HL-60 (cell line): ENCODE data around the gene PDXP.

Source experiments
- POLR2AphosphoS5 ChIP-seq: IDR thresholded peaks from 2 replicates; pipeline ENCODE4 v1.6.1; 2012; ENCODE audit warnings: low read depth
- TF ChIP-seq, protein P1 (sequence below): IDR thresholded peaks from one replicate; pipeline ENCODE4 v1.5.1; 2011; ENCODE audit warnings: low read length, control low read depth, inconsistent platforms; ENCODE audit not compliant: insufficient read depth
- TF ChIP-seq, protein P2 (sequence below): IDR thresholded peaks from 2 replicates; pipeline ENCODE4 v1.6.1; 2012; ENCODE audit warnings: low read depth; ENCODE audit not compliant: insufficient replicate concordance

DNA sequence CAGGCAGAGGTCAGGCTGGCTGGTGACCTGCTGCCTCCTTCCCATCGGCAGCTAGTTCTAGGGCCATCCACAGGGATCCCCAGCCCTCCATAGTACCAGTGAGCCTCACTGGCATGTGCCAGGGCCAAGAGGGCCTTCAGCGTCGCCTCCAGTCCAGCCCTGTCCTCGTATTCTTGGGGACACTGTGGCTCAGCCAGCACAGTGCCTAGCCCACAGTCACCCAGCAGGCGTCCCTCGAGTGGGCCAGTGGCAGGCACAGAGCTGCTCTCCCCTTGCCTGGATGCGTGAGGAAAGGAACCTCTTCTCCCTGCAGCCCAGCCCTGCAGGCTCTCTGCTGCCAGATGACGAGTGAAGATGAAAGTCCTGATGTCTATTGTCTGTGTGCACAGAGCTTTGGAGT lies 29.7 kb upstream of the PDXP start:
- TF ChIP-seq, protein P1, sequence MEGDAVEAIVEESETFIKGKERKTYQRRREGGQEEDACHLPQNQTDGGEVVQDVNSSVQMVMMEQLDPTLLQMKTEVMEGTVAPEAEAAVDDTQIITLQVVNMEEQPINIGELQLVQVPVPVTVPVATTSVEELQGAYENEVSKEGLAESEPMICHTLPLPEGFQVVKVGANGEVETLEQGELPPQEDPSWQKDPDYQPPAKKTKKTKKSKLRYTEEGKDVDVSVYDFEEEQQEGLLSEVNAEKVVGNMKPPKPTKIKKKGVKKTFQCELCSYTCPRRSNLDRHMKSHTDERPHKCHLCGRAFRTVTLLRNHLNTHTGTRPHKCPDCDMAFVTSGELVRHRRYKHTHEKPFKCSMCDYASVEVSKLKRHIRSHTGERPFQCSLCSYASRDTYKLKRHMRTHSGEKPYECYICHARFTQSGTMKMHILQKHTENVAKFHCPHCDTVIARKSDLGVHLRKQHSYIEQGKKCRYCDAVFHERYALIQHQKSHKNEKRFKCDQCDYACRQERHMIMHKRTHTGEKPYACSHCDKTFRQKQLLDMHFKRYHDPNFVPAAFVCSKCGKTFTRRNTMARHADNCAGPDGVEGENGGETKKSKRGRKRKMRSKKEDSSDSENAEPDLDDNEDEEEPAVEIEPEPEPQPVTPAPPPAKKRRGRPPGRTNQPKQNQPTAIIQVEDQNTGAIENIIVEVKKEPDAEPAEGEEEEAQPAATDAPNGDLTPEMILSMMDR = no peak
- TF ChIP-seq, protein P2, sequence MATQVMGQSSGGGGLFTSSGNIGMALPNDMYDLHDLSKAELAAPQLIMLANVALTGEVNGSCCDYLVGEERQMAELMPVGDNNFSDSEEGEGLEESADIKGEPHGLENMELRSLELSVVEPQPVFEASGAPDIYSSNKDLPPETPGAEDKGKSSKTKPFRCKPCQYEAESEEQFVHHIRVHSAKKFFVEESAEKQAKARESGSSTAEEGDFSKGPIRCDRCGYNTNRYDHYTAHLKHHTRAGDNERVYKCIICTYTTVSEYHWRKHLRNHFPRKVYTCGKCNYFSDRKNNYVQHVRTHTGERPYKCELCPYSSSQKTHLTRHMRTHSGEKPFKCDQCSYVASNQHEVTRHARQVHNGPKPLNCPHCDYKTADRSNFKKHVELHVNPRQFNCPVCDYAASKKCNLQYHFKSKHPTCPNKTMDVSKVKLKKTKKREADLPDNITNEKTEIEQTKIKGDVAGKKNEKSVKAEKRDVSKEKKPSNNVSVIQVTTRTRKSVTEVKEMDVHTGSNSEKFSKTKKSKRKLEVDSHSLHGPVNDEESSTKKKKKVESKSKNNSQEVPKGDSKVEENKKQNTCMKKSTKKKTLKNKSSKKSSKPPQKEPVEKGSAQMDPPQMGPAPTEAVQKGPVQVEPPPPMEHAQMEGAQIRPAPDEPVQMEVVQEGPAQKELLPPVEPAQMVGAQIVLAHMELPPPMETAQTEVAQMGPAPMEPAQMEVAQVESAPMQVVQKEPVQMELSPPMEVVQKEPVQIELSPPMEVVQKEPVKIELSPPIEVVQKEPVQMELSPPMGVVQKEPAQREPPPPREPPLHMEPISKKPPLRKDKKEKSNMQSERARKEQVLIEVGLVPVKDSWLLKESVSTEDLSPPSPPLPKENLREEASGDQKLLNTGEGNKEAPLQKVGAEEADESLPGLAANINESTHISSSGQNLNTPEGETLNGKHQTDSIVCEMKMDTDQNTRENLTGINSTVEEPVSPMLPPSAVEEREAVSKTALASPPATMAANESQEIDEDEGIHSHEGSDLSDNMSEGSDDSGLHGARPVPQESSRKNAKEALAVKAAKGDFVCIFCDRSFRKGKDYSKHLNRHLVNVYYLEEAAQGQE = no peak
- TF ChIP-seq POLR2AphosphoS5 = no peak
